Lung (tissue), 4 donors: ENCODE results near the gene PORCN. TPM values are rescaled to one million over a fixed set of nuclear protein-coding genes. Genes with fewer than 3 reads are reported as not detected.

Source experiments
- polyA plus RNA-seq, 2 donors: library from polyadenylated mRNA; stranded (reverse); fragments of 200-250 nt; gene quantifications; one replicate each; pipeline ENCODE4 v1.2.1, GENCODE V29; 2013
- total RNA-seq, 2 donors: library from RNA; depleted of rRNA in 1 of 2; stranded (reverse); fragments of >200 nt in 1 of 2; gene quantifications; one replicate each; pipeline ENCODE4 v1.2.1, GENCODE V29; 2014 to 2021
- donor health status: Bipolar disorder and iron deficiency.
- donor health status: healthy.
- donor health status: DM: yes; HTN: yes; CAD: no.

PORCN gene
- total and polyA plus RNA-seq, 4 donors, result 3.3 to 12.8 (median 11.8) TPM

Other genes with a start within 250 kb of the PORCN start
- not detected for gene SSX3, start 152.3 kb upstream of the PORCN start, total RNA-seq
- not detected for gene SSX3, start 152.3 kb upstream of the PORCN start, polyA plus RNA-seq
- not detected for gene SSX4, start 125.5 kb upstream of the PORCN start, total RNA-seq
- not detected for gene SSX4, start 125.5 kb upstream of the PORCN start, polyA plus RNA-seq
- not detected for gene SSX4B, start 97.0 kb upstream of the PORCN start, total RNA-seq
- not detected for gene SSX4B, start 97.0 kb upstream of the PORCN start, polyA plus RNA-seq
- 10 to 100 TPM; 15.2 to 65.3 TPM for gene SLC38A5, start 38.7 kb upstream of the PORCN start, total RNA-seq
- gene SLC38A5, start 38.7 kb upstream of the PORCN start, polyA plus RNA-seq, result 10 to 100 TPM; 30.7 to 80.9 TPM
- gene FTSJ1, start 32.8 kb upstream of the PORCN start, total RNA-seq, result 10 to 100 TPM; 18.2 to 45.8 TPM
- 10 to 100 TPM; 43.7 to 48.3 TPM for gene FTSJ1, start 32.8 kb upstream of the PORCN start, polyA plus RNA-seq
- gene EBP, start 12.8 kb downstream of the PORCN start, total RNA-seq, result 100 to 1,000 TPM in 1 of 2 donors, 10 to 100 TPM in 1; 41.5 to 154 TPM
- 100 to 1,000 TPM; 162 to 254 TPM for gene EBP, start 12.8 kb downstream of the PORCN start, polyA plus RNA-seq
- gene TBC1D25, start 30.7 kb downstream of the PORCN start, total RNA-seq, result 10 to 100 TPM in 1 of 2 donors, 1 to 10 TPM in 1; 8.2 to 15.2 TPM
- gene TBC1D25, start 30.7 kb downstream of the PORCN start, polyA plus RNA-seq, result 10 to 100 TPM in 1 of 2 donors, 1 to 10 TPM in 1; 5.6 to 12.1 TPM
- 100 to 1,000 TPM; 117 to 346 TPM for gene RBM3, start 65.5 kb downstream of the PORCN start, total RNA-seq
- 100 to 1,000 TPM; 211 to 223 TPM for gene RBM3, start 65.5 kb downstream of the PORCN start, polyA plus RNA-seq
- gene WDR13, start 88.5 kb downstream of the PORCN start, total RNA-seq, result 100 to 1,000 TPM in 1 of 2 donors, 10 to 100 TPM in 1; 50.7 to 182 TPM
- 100 to 1,000 TPM; 156 to 175 TPM for gene WDR13, start 88.5 kb downstream of the PORCN start, polyA plus RNA-seq
- 10 to 100 TPM in 1 of 2 donors, 1 to 10 TPM in 1; 8.1 to 37.2 TPM for gene WAS, start 174.8 kb downstream of the PORCN start, total RNA-seq
- 10 to 100 TPM; 14.7 to 61.5 TPM for gene WAS, start 174.8 kb downstream of the PORCN start, polyA plus RNA-seq
- 1 to 10 TPM; 2.4 to 6.8 TPM for gene SUV39H1, start 187.7 kb downstream of the PORCN start, total RNA-seq
- 1 to 10 TPM; 3.9 to 4.4 TPM for gene SUV39H1, start 187.7 kb downstream of the PORCN start, polyA plus RNA-seq